Neural cell (in vitro differentiated cells): ENCODE results near the gene SLC8A3. TPM values are rescaled to one million over a fixed set of nuclear protein-coding genes. Genes with fewer than 3 reads are reported as not detected.

Source experiments
- H2AFZ ChIP-seq: fragments of 200-600, 300-800 bp; sonication (generic), shearing (Covaris generic); 2 replicates; pipeline ENCODE4 v1.6.0; 2014; ENCODE audit warnings: low read depth, mild to moderate bottlenecking, antibody characterized with exemption, low read length, moderate library complexity
- H3F3A ChIP-seq: fragments of 200-600 bp; shearing (Covaris generic); 2 replicates; pipeline ENCODE4 v1.6.1; 2016; ENCODE audit warnings: mild to moderate bottlenecking, moderate library complexity, mixed read lengths, antibody characterized with exemption, low read length; ENCODE audit not compliant: insufficient read depth, poor library complexity, severe bottlenecking
- H3K27ac ChIP-seq: fragments of 200-600, 300-800 bp; sonication (generic), shearing (Covaris generic); 2 replicates; pipeline ENCODE4 v1.5.1; 2014; ENCODE audit warnings: mild to moderate bottlenecking, low read length, moderate library complexity
- H3K27me3 ChIP-seq: fragments of 300-800, 200-600 bp; sonication (generic), shearing (Covaris generic); 2 replicates; pipeline ENCODE4 v1.6.0; 2014; ENCODE audit warnings: mild to moderate bottlenecking, low read depth, low read length, moderate library complexity; ENCODE audit not compliant: insufficient read depth
- H3K36me3 ChIP-seq: fragments of 300-800, 200-600 bp; sonication (generic), shearing (Covaris generic); 2 replicates; pipeline ENCODE4 v1.5.1; 2014; ENCODE audit warnings: mild to moderate bottlenecking, antibody characterized with exemption, low read length, moderate library complexity; ENCODE audit not compliant: insufficient read depth
- H3K4me2 ChIP-seq: fragments of 300-800, 200-600 bp; sonication (generic), shearing (Covaris generic); 2 replicates; pipeline ENCODE4 v1.6.0; 2014; ENCODE audit warnings: mild to moderate bottlenecking, low read length
- H3K4me3 ChIP-seq: fragments of 300-800, 200-600 bp; sonication (generic), shearing (Covaris generic); 2 replicates; pipeline ENCODE4 v1.5.1; 2014; ENCODE audit warnings: mild to moderate bottlenecking, low read length, moderate library complexity
- H3K79me2 ChIP-seq: fragments of 200-600 bp; shearing (Covaris generic); replicated peaks from 2 replicates; pipeline ENCODE4 v1.6.0; 2014; ENCODE audit warnings: mild to moderate bottlenecking, low read length, moderate library complexity; ENCODE audit not compliant: insufficient read depth
- H3K9ac ChIP-seq: fragments of 300-800, 200-600 bp; sonication (generic), shearing (Covaris generic); 2 replicates; pipeline ENCODE4 v1.6.1; 2016; ENCODE audit warnings: mild to moderate bottlenecking, low read length, mixed read lengths
- H3K9me2 ChIP-seq: fragments of 200-600 bp; shearing (Covaris generic); 2 replicates; pipeline ENCODE4 v1.6.1; 2016; ENCODE audit warnings: mild to moderate bottlenecking, low read length, mixed read lengths; ENCODE audit not compliant: insufficient read depth
- H3K9me3 ChIP-seq: fragments of 200-600, 300-800 bp; sonication (generic), shearing (Covaris generic); 2 replicates; pipeline ENCODE4 v1.6.1; 2016; ENCODE audit warnings: mild to moderate bottlenecking, mixed run types, low read length, moderate library complexity, mixed read lengths
- H4K20me1 ChIP-seq: fragments of 200-600 bp; shearing (Covaris generic); 2 replicates; pipeline ENCODE4 v1.6.1; 2016; ENCODE audit warnings: mild to moderate bottlenecking, mixed run types; ENCODE audit not compliant: insufficient read depth
- CTCF ChIP-seq: fragments of 450-650 bp; IDR thresholded peaks from 2 replicates; pipeline ENCODE4 v1.5.1; 2014; ENCODE audit warnings: antibody characterized with exemption, mild to moderate bottlenecking, moderate library complexity; ENCODE audit not compliant: poor library complexity, severe bottlenecking
- EP300 ChIP-seq: fragments of 450-650 bp; conservative IDR thresholded peaks from 2 replicates; pipeline ENCODE4 v1.6.1; 2014; ENCODE audit warnings: antibody characterized with exemption, mild to moderate bottlenecking, moderate library complexity; ENCODE audit not compliant: poor library complexity, severe bottlenecking
- EZH2 ChIP-seq: fragments of 200-600, 300-800 bp; shearing (Covaris generic), sonication (generic); IDR thresholded peaks from 2 replicates; pipeline ENCODE4 v1.6.1; 2014; ENCODE audit warnings: antibody characterized with exemption, low read length, borderline replicate concordance, mild to moderate bottlenecking; ENCODE audit not compliant: insufficient read depth, poor library complexity, severe bottlenecking
- MXI1 ChIP-seq: fragments of 450-650 bp; conservative IDR thresholded peaks from 2 replicates; pipeline ENCODE4 v1.6.1; 2014; ENCODE audit warnings: antibody characterized with exemption, mild to moderate bottlenecking; ENCODE audit not compliant: poor library complexity, severe bottlenecking
- POLR2AphosphoS5 ChIP-seq: IDR thresholded peaks from 2 replicates; pipeline ENCODE4 v1.6.1; 2012
- RAD21 ChIP-seq: fragments of 450-650 bp; conservative IDR thresholded peaks from 2 replicates; pipeline ENCODE4 v1.6.1; 2014; ENCODE audit warnings: antibody characterized with exemption, mild to moderate bottlenecking, moderate library complexity
- REST ChIP-seq: IDR thresholded peaks from 2 replicates; pipeline ENCODE4 v1.6.1; 2012; ENCODE audit warnings: borderline replicate concordance
- SMC3 ChIP-seq: fragments of 450-650 bp; conservative IDR thresholded peaks from 2 replicates; pipeline ENCODE4 v1.6.1; 2014; ENCODE audit warnings: antibody characterized with exemption, mild to moderate bottlenecking, moderate library complexity; ENCODE audit not compliant: poor library complexity
- TAF1 ChIP-seq: IDR thresholded peaks from 2 replicates; pipeline ENCODE4 v1.6.1; 2012; ENCODE audit warnings: low read depth
- polyA plus RNA-seq: library from polyadenylated mRNA; depleted of rRNA; stranded (reverse); fragments of >200 nt; gene quantifications from 2 replicates; pipeline ENCODE4 v1.2.3, GENCODE V29; 2014

SLC8A3 gene
- polyA plus RNA-seq, 1 donor from 2014 or later: 2.9 TPM

GRCh38 chr14:70144046-70144445 is 44.7 kb downstream of the SLC8A3 start:
- no peaks in the 10 kb centered on the region for H4K20me1 ChIP-seq
- no peaks in the 10 kb centered on the region for H3F3A ChIP-seq
- no peak overlapping the region for H3K4me3 ChIP-seq
- no peak overlapping the region for H3K9ac ChIP-seq
- no peak overlapping the region for H2AFZ ChIP-seq
- no peaks in the 10 kb centered on the region for H3K27me3 ChIP-seq
- no peaks in the 10 kb centered on the region for H3K9me2 ChIP-seq
- H3K79me2 ChIP-seq: no peaks in the 10 kb centered on the region
- H3K4me2 ChIP-seq: no peak overlapping the region
- no peaks in the 10 kb centered on the region for H3K9me3 ChIP-seq
- no peak for TF ChIP-seq CTCF
- TF ChIP-seq POLR2AphosphoS5: no peak
- TF ChIP-seq REST: no peak
- no peaks in the 10 kb centered on the region for H3K36me3 ChIP-seq
- H3K27ac ChIP-seq: no peak overlapping the region

GRCh38 chr14:70143306-70143705 is 45.4 kb downstream of the SLC8A3 start:
- H3F3A ChIP-seq: no peaks in the 10 kb centered on the region
- no peak for TF ChIP-seq SMC3
- no peak for TF ChIP-seq MXI1
- TF ChIP-seq CTCF: no peak
- TF ChIP-seq RAD21: no peak
- no peak for TF ChIP-seq EZH2
- TF ChIP-seq TAF1: no peak
- no peak for TF ChIP-seq POLR2AphosphoS5
- no peak for TF ChIP-seq EP300
- no peak for TF ChIP-seq REST
- no peak overlapping the region for H3K4me2 ChIP-seq
- no peaks in the 10 kb centered on the region for H4K20me1 ChIP-seq
- H3K9me3 ChIP-seq: no peaks in the 10 kb centered on the region
- no peaks in the 10 kb centered on the region for H3K36me3 ChIP-seq
- H3K27me3 ChIP-seq: no peaks in the 10 kb centered on the region
- H3K9ac ChIP-seq: no peak overlapping the region
- no peak overlapping the region for H3K27ac ChIP-seq
- no peak overlapping the region for H2AFZ ChIP-seq
- H3K9me2 ChIP-seq: no peaks in the 10 kb centered on the region
- no peaks in the 10 kb centered on the region for H3K79me2 ChIP-seq
- no peak overlapping the region for H3K4me3 ChIP-seq
